ENCODE data around the gene HOXA10.

The HOXA10 gene

DNA sequence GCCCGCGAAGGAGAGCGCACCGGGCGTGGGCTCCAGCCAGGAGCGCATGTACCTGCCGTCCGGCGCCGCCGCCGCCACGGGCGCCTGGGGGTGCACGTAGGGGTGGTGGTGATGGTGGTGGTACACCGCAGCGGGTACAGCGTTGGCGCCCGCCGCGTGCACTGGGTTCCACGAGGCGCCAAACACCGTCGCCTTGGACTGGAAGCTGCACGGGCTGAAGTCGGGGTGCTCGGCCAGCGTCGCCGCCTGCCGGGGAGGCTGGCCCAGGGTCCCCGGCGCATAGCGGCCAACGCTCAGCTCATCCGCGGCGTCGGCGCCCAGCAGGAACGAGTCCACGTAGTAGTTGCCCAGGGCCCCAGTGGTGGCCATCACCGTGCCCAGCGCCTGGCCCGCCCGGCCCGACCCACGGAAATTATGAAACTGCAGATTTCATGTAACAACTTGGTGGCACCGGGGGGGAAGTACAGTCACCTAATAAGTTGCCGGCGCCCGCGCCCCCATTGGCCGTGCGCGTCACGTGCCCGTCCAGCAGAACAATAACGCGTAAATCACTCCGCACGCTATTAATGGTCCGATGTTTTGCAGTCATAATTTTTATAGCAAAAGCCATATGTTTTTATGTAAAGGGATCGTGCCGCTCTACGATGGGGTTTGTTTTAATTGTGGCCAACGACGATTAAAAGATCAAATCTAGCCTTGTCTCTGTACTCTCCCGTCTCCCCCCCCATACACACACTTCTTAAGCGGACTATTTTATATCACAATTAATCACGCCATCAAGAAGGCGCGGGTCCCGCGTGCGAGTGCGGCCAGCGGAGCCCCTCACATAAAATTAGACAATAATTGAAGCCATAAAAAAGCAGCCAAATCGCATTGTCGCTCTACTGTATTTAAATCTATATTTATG lies 8.8 kb downstream of the HOXA10 start, which contains the start of gene HOXA9:
Gene HOXA9 (minus strand): TSS at position 449 of the 907 bp plus-strand sequence. CDS start 80 bp downstream, at position 369.
- DNase-seq: no peak

DNA sequence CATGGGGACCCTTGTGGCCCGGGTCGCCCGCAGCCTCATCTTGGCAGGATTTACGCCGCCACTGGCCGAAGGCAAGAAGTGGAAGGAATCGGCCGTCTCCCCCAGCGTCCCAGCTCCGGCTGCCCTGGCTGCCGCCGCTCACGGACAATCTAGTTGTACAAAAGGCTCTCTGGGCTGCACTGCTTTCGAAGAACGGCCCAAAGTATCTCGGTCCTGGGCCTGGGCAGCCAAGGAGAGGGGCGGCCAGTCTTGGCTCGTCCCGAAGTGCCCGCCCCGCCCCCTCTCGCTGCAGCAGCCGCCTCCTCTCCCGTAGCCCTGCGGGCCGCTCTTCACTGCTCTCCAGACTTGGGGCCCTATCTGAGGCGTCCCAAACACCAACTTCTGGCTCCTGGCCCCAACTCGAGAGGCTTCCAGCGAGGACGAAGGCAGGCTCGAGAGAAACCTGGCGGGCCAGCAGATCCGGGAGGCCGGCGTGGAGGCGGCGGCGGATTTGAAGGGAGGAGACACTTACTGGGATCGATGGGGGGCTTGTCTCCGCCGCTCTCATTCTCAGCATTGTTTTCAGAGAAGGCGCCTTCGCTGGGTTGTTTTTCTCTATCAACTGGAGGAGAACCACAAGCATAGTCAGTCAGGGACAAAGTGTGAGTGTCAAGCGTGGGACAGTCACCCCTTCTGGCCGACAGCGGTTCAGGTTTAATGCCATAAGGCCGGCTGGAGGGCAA lies 9.6 kb downstream of the HOXA10 start:
- no peak for DNase-seq

DNA sequence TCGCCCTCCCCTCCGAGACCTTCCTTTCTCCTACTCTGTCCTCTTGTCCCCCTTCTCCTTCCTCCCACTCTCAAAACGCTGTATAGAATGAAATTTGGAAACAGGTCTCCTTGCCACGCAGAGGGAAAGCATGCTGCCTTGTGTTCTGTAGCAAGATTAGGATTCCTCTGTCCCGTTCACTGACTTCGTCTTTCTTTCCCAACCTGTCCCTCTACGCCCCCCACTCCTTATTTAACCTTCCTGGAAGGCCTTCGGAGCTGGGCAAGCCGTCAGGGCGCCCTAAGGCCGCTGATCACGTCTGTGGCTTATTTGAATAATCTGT lies 10.1 kb downstream of the HOXA10 start:
- no peak for DNase-seq

DNA sequence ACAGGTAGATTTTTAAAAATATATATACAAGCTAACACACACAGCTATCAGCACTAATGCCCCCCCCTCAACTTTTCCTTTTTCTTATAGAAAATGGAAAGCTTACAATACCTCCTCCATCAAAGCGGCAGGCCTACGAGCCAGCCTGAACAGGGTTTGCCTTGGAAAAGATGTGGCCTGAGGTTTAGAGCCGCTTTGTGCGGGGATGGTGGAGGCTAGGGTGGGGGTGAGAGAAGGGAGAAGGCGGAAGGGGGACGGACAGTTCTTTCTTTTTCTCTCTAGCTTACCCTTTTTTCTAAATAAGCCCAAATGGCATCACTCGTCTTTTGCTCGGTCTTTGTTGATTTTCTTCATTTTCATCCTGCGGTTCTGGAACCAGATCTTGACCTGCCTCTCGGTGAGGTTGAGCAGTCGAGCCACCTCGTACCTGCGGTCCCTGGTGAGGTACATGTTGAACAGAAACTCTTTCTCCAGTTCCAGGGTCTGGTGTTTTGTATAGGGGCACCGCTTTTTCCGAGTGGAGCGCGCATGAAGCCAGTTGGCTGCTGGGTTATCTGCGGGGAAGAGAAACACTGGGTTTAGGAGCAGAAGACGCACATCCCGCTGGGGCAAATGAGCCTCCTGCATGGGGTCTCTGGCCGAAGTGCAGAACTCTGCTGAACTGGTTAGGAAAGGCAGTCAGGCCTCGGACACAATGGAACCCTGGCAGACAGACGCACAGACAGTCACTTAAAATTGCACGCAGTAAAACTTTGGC lies 10.7 kb downstream of the HOXA10 start:
- no peak for DNase-seq

DNA sequence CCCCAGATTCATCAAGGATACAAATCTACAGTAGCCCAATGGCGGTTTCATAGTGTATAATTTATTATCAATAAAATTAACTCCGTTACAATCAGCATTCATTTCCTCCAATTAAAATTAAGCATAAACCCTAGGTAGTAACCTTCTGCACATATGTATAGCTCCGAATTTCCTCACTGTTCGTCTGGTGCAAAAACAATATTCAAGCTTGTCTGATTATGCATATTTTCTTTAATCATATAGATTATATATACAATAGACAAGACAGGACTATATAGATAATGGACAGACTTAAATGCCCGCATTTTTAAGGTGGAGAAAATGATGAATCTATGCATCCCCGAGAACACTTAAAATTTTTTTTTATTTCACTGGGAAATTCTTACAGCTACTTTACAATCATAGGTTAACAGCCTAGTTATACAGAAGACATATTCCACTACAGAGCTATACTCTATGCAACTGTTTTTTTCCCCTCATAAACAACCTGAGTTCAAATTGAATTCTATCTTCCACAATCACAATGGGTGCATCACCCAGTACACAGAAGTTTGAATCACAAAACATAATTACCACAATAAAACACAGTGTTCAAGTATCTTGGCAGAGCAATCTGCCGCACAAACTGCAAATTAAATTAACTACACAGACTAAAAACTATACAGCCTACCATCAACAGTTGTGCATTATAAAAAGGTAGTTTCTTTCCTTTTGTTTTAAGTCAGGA lies 11.4 kb downstream of the HOXA10 start:
- no peak for DNase-seq

DNA sequence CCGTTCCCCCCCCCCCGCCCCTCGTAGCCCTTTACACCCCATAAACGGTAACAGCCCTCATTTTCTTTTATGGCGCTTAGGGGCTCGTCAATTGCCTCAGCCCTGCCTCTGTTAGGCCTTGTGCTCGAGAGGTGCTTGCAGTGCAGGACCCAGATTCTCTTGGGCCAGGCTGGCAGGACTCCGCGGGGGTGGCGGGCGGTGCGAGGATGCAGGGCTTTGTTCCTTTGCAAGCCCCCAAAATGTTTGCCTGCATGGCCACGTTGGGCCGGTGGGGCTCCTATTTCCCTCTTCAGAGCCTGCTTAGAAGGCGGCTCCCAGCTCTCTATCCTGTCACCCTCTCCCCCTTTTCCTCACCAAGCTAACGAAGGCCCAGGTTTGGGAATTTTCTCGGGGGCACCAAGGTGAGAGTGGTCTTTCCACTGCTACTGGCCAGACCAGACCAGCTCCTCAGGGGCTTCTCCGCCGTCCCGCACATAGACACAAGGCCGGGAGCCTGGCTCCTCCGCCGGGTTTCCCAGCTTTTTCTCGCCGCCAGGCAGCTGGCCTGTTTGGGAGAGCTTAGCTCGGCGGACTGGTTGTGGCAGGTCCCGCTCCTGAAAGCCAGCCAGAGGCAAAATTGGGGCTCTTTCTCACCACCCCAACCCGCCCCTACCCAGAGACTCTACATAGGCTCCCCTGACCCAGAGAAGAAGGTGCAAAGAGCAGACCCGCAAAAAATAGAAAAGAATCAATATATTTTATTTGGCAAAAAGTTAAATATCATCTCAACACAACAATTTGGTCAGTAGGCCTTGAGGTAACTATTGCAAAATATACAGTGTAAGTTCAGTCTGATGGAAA lies 12.2 kb downstream of the HOXA10 start:
- DNase-seq: no peak

DNA sequence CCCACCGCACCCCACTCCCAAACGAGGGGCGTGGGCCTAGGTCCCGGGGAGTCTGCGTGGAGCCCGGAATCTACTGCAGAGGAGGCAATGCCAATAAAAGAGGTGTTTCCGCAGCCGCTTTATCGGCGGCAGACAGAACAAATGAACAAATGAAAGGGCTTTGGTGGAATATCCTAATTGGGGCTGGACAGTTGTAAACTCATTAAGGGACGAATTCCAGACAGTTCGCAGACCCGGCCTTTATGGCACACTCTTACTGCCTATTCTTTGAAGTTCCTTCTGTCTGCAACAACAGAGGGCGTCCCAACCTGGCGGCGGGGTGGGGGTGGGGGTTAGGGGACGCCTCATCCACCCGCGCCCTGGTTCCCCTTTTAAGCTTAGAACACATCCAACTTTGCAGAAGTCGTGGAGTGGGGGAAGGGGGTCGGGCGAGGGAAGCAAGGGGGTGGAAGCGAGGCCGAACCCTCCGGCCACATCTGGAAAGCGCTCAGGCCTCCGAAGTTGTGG lies 12.9 kb downstream of the HOXA10 start:
- no peak for DNase-seq

DNA sequence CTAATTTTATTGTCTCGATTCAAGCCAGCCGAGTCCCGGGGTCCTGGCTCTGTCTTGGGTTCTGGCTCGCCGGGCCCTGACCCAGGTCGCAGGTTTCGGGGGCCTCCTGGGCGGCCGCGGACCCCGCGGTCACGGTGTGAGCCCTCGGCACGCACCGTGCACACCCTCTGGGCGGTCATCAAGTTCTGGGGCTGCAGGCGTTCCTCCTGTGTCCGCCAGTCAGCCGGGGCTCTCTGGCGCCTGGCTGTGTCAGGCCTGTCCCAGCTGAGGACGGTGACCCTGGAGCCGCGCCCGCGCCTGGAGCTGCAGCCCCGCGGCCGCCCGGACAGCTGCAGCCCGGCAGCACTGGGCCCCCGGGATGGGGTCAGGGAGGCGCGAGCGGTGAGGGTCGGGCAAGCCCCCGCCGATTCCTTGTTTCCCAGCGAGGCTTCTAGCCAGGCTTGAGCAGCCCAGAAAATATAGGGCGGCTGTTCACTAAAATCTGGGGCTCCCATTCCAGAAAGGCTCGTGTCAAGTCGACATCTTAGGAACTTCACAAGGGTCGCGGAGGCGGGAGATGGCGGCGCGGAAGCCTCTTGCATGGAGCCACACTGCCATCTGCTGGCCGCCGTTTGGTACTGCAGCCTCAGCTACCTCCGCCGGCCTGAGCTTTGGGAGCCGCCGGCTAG lies 13.4 kb downstream of the HOXA10 start:
- DNase-seq: peak; percentile 79

DNA sequence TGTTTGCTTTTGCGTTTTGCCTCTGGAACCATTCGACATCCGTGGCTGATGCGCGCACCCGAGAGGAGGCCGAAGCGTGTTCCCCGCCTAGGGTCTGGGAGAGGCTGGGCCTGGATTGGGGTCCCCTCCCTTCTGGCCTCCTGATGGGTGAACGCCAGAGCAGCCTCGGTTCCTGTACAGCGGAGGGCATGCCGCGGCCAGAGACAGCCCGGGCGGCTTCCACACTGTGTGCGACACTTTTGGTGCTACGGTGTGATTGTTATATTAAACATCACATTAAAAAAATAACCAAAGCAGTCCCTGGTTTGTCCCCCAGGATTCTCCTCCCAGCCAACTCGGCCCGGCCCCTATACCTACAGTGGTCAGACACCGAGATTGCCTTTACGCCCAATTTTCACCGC lies 14.0 kb downstream of the HOXA10 start:
- no peak for DNase-seq

DNA sequence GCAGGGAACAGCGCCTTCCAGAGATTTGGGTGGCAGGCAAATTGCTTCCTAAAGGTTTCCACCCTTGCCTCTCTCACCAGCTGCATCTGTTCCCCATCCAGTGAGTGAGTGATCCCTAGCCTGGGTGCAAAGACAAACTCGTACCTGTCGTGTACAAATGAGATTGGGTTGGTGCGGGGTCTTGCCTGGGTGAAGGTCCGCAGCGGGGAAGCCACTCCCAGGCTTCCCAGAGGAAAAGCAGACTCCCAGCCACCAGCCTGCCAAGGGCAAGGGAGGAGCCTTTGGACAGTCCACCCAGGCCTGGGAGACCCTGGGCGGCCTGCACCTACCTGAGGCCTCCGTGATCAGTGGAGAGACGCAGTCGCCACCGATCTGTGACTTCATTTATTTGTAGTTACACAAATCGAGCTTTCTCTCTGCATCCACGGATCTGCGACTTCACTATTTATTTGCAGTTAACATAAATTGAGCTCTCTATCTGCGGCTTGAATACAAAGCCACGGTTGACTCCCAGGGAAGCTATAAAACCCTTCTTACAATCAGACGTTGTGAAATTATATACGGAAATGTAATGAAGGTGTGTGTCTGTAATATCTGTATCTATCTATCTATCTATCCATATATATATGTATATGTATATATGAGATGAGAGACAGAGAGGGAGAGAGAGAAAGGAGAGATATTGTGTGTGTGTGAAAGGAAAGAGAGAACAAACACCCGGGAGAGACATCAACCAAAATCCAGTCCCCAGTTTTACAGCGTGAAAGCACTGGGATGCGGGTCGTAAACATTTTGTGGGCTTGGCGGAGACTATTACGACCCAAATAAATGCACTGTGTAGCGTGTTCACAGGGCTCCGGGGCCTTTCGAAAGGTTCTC lies 14.6 kb downstream of the HOXA10 start:
- DNase-seq: no peak

DNA sequence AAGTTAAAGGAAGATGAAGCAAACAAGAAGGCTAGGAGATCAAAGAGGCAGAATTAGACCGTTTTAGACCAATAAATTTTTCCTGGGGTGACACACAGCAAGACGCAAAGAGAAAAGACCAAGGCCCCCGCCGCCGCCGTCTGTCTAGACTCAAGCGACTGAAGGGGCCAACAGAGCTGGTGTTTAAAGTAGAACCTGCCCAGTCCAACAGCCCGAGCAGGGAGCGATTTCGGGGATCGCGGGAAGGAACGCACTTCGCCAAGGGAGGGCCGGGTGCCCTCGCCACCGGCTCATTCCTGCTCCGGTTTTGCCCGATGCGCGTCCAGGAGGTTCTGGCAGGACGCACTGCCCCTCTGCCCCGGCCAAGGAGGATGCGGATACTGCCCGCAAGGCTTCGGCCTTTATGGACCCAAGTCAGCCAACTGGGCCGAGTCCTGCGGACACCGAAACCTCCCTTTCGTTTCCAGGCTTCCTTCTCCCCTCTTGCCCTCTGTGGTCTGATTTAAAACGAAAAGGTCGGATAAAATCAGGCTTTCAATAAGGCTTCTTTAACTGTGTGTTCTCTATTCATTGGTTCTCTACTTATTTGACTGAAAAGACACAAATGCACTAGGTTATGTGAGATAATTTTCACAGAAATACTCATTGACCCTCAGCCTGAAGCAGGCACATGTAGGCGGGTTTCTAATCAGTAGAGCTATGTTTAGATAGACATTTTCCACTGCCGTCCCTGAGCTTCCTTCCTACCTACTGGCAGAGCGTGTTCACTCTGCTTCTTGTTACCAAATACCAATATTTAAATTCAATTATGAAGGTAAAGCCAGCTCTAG lies 15.5 kb downstream of the HOXA10 start:
- no peak for DNase-seq

DNA sequence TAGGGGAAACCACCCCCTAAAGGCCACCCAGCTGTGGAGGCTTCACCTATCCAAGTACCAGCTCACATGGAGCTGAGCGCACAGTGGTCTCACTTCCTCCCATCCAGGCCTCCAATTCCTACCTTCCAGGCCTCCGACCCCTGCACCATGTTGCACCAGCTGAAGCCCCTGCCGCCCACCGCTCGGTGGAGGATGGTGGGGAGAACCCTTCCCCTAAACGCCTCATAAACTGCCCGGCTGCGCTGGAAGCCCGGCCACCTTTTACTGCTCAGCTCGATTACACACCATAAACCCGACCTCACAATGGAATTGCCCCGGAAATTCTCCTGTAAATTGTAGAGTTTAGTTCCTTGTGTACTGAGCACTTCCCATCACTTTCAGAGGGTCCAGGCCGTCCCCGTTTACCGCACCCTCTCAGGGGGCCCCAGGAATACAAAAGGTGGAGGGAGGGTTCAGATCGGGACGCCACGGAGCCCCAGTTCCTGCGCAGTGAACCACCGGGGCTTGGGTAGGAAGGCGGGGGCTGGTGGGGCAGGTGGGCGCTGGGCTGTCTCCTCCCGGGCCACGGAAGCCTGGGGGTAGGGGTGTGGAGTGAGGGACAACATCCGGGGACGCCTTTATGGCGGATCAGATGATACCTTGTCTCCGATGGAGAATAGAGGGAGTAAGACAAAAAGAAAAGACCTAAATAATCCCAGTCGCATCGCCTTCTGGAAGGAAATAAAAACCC lies 16.3 kb downstream of the HOXA10 start:
- DNase-seq: no peak

DNA sequence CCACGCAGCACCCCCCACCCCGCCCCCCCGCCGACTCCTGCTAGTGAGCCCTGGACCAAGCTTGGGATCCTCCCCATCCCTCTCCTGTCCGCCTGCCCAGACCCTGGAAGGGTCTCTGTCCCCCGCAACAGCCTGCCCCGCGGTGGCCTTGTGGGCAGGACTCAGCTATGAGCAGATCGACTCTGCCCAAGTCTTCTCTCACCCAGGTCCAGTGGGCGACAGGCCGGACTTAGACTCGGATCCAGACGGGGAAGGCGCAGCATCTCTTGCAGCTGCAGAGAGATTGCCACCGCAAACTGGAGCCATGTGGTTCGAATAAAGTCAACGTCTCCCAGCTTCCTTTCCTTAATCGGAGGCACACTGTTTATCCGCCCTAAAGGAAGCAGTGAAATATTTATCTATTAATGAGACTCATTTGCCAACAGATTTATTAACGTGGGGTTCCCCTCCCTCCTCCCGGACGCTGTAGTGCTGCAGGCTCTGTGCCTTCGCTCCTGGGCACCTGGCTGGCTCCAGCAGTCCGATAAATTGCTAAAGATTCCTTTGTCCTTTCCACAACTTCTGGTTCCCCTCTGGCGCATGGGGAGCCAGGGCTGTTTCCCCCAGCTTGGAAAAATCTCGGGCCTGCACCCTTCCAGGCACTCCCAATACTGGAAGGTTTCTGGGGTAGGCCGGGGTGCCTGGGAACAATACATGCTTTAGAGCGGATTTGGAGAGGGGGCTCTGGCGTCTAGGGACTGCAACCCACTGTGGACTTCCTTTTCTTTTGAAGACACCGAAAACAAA lies 17.0 kb downstream of the HOXA10 start:
- DNase-seq: no peak

DNA sequence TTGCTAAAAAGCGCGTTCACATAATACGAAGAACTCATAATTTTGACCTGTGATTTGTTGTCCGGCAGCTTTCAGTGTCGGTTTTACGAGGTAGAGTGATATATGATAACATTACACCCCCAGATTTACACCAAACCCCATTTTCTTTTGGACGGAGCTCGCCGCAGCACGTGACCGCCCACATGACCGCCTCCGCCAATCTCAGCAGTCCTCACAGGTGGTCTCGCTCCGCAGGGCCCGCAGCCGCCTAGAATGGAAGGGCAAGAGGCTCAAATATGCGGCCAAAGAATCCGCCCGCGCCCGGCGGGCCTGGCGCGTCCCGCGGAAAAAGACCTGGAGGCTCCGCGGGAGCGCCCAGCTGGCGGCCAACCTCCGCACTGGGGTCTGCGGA lies 17.6 kb downstream of the HOXA10 start, which contains the start of gene HOXA7:
Gene HOXA7 (minus strand): TSS at position 168 of the 391 bp plus-strand sequence. CDS start 130 bp downstream, at position 38.
- no peak for DNase-seq

DNA sequence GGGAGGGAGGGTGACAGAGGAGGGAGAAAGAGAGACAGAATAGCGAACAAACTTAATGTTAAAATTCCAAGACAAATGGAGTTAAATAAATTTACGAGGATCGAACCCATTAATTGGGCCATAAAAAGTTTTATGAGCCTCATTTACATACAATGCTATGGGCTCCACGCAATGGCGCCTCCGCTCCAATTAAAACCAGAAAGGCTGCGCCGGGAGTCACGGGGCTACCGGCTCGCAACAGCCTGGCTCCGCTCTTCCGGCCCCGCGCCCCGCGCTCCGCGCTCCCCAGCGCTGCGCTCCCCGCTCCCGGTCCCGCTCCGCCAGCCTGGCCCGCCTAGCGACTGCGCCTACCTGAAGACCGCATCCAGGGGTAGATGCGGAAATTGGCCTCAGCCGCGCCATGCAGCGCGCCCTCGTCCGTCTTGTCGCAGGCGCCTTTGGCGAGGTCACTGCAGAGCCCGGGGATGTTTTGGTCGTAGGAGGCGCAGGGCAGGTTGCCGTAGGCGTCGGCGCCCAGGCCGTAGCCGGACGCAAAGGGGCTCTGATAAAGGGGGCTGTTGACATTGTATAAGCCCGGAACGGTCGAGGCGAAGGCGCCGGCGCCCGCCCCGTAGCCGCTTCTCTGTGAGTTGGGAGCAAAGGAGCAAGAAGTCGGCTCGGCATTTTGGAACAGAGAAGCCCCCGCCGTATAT lies 18.2 kb downstream of the HOXA10 start:
- DNase-seq: no peak

Measured in effector CD8-positive, alpha-beta T cell (primary cell).